Keratinocyte (primary cell): Measurements from ENCODE around the gene ELOVL5.

Experiments
- CTCF ChIP-seq, 3 experiments: IDR thresholded peaks in 1 of 3; conservative IDR thresholded peaks in 1 of 3; optimal IDR thresholded peaks in 1 of 3; 2 replicates in 2 of 3; 3 replicates in 1 of 3; pipeline versions ENCODE3 to v1.5.1; 2011; ENCODE audit warnings: low read length in 3 of 3, mild to moderate bottlenecking in 3 of 3, moderate library complexity in 2 of 3, control low read depth in 1 of 3, inconsistent platforms in 1 of 3; ENCODE audit not compliant: insufficient read depth in 2 of 3; ENCODE audit errors: extremely low read depth in 1 of 3
- EZH2 ChIP-seq: IDR thresholded peaks from one replicate; pipeline ENCODE4 v1.6.1; 2012; ENCODE audit warnings: inconsistent platforms, mild to moderate bottlenecking, low read length, moderate library complexity

GRCh38 chr6:53268858-53269608 is 79.7 kb downstream of the ELOVL5 start:
- TF ChIP-seq CTCF (optimal IDR thresholded peaks at IDR 0.05 in 1 of 3, IDR thresholded peaks at IDR 0.05 in 1 of 3, conservative IDR thresholded peaks at IDR 0.05 in 1 of 3; ENCODE audit: extremely low read depth in 1 of 3, insufficient read depth in 2 of 3, low read length in 3 of 3) (no peak), EZH2 (no peak)
